ENCODE results near the gene STARD8. TPM values are rescaled to one million over a fixed set of nuclear protein-coding genes. Genes with fewer than 3 reads are reported as not detected.

STARD8 gene
- total RNA-seq, 4 donors from 2014 or later, result 0.60 to 11.6 (median 3.2) TPM

DNA sequence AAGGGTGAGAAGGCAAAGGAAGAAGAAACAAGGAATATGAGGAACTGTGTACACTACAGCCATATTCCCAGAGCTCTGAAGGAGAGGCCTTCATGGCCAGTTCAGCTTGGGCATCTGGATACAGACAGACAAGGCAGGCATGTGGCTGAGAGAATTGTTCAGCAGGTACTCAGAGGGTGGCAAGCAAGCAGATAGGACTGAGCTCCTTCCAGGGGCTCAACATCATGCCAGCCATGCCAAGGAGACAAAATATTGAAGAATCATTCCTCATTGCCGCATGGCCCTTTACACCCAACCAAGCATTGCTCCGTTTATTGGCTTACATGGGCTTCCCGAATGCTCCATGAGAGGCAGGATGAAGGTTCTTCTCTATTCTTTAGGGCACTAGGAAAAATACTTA, 102.8 kb downstream of the STARD8 start:
- no peaks in the 10 kb centered on the region for H3K36me3 ChIP-seq
- H3K4me3 ChIP-seq, result no peak overlapping the region
- WGBS, 2 donors (ENCODE audit: low coverage in 1 of 2), result 93% methylated on average over 3 of the region's 3 CpGs; no CpG with 5 or more reads in 1 of the 2 donors
- no peaks in the 10 kb centered on the region for H3K9me3 ChIP-seq
- intact Hi-C loops (cut with DNase I; ENCODE audit: low total_unique reads) (no loop called here), in situ Hi-C loops (cut with MboI; ENCODE audit: low pct_ligation_motif_present in 1 of 4, low pct_unique_long_range_greater_than_20kb in 1 of 4, low sequenced_read_pairs in 3 of 4) (no loop called here)
- no peak for DNase-seq
- H3K4me1 ChIP-seq, result no peaks in the 10 kb centered on the region
- no peak overlapping the region for H3K27ac ChIP-seq
- H3K27me3 ChIP-seq, result no peaks in the 10 kb centered on the region
- TF ChIP-seq POLR2AphosphoS5 (IDR thresholded peaks at IDR 0.05), result no peak
- no peak for TF ChIP-seq EP300 (IDR thresholded peaks at IDR 0.05; ENCODE audit: low read depth)
- TF ChIP-seq POLR2A (IDR thresholded peaks at IDR 0.05), result no peak
- TF ChIP-seq CTCF (IDR thresholded peaks at IDR 0.05), result no peak

GRCh38 chrX:68751372-68751771, 103.9 kb downstream of the STARD8 start:
- H3K27me3 ChIP-seq, result no peaks in the 10 kb centered on the region
- no peaks in the 10 kb centered on the region for H3K4me1 ChIP-seq
- in situ Hi-C loops (cut with MboI; ENCODE audit: low pct_ligation_motif_present in 1 of 4, low pct_unique_long_range_greater_than_20kb in 1 of 4, low sequenced_read_pairs in 3 of 4), result no loop called here

DNA sequence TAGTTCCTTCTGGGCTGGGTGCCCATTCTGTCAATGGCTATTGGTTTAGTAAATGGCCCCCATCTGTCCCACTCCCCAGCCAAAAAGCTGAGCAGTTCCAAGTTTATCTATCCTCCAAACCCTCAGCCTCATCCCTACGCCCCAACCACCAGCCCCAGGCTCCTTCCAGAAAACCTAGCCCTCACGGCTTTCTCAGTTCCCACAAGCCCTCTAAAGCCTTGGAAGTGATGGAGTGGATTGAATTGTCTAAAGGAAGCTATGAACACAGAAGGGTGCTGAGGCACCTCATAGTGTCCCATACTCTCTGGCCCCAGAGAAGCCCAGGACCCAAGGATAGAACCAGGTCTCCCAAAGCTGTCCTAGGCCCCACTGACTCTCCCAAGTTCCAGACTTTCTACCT, 105.8 kb downstream of the STARD8 start:
- Histone ChIP-seq H3K27ac (no peak overlapping the region), H3K27me3 (no peaks in the 10 kb centered on the region), H3K9me3 (no peaks in the 10 kb centered on the region), H3K36me3 (no peaks in the 10 kb centered on the region), H3K4me3 (no peak overlapping the region), H3K4me1 (no peaks in the 10 kb centered on the region)
- intact Hi-C loops (cut with DNase I; ENCODE audit: low total_unique reads), result no loop called here
- in situ Hi-C loops (cut with MboI; ENCODE audit: low pct_ligation_motif_present in 1 of 4, low pct_unique_long_range_greater_than_20kb in 1 of 4, low sequenced_read_pairs in 3 of 4), result no loop called here
- TF ChIP-seq EP300 (IDR thresholded peaks at IDR 0.05; ENCODE audit: low read depth), result no peak
- TF ChIP-seq POLR2AphosphoS5 (IDR thresholded peaks at IDR 0.05), result no peak
- TF ChIP-seq POLR2A (IDR thresholded peaks at IDR 0.05), result no peak
- no peak for TF ChIP-seq CTCF (IDR thresholded peaks at IDR 0.05)
- no peak for DNase-seq
- whole genome bisulfite sequencing, 2 donors (ENCODE audit: low coverage in 1 of 2), result 92% methylated on average over 2 of the region's 2 CpGs; no CpG with 5 or more reads in 1 of the 2 donors

More at GRCh38 chrX:68751372-68751771, 103.9 kb downstream of the STARD8 start:
- Histone ChIP-seq H3K36me3 (no peaks in the 10 kb centered on the region), H3K9me3 (no peaks in the 10 kb centered on the region), H3K27ac (no peak overlapping the region), H3K4me3 (no peak overlapping the region)
- intact Hi-C loops (cut with DNase I; ENCODE audit: low total_unique reads), result no loop called here
- WGBS, 2 donors (ENCODE audit: low coverage in 1 of 2), result 48% methylated on average over 2 of the region's 2 CpGs; no CpG with 5 or more reads in 1 of the 2 donors
- TF ChIP-seq POLR2AphosphoS5 (IDR thresholded peaks at IDR 0.05), result no peak
- TF ChIP-seq EP300 (IDR thresholded peaks at IDR 0.05; ENCODE audit: low read depth), result no peak
- no peak for TF ChIP-seq POLR2A (IDR thresholded peaks at IDR 0.05)
- no peak for TF ChIP-seq CTCF (IDR thresholded peaks at IDR 0.05)
- no peak for DNase-seq

- 65% methylated on average over 7 of the region's 7 CpGs; no CpG with 5 or more reads in 1 of the 2 donors for WGBS, 2 donors (ENCODE audit: low coverage in 1 of 2)
- no peak overlapping the region for H3K27ac ChIP-seq
- H3K36me3 ChIP-seq, result no peaks in the 10 kb centered on the region
- intact Hi-C loops (cut with DNase I; ENCODE audit: low total_unique reads) (no loop called here), in situ Hi-C loops (cut with MboI; ENCODE audit: low pct_ligation_motif_present in 1 of 4, low pct_unique_long_range_greater_than_20kb in 1 of 4, low sequenced_read_pairs in 3 of 4) (no loop called here)
- TF ChIP-seq POLR2AphosphoS5 (IDR thresholded peaks at IDR 0.05) (no peak), EP300 (IDR thresholded peaks at IDR 0.05; ENCODE audit: low read depth) (no peak), POLR2A (IDR thresholded peaks at IDR 0.05) (no peak), CTCF (IDR thresholded peaks at IDR 0.05) (no peak)
- H3K4me1 ChIP-seq, result no peaks in the 10 kb centered on the region
- no peak for DNase-seq
- no peaks in the 10 kb centered on the region for H3K27me3 ChIP-seq
- no peaks in the 10 kb centered on the region for H3K9me3 ChIP-seq
- no peak overlapping the region for H3K4me3 ChIP-seq
These were observed 106.9 kb downstream of the STARD8 start for GRCh38 chrX:68754406-68754805.
